Natural killer cell (primary cell): ENCODE results near the gene FOXD3. TPM values are rescaled to one million over a fixed set of nuclear protein-coding genes. Genes with fewer than 3 reads are reported as not detected.

Experiments used
- ATAC-seq, 3 donors: fragments of 150-1000 bp in 2 of 3; fragments of 200-7000 bp in 1 of 3; cut with Tn5 transposase; 1 replicate in 1 of 3; 2 replicates in 2 of 3; pipeline ENCODE4 v1.10.0; 2021; ENCODE audit warnings: mild to moderate bottlenecking in 2 of 3, moderate library complexity in 2 of 3
- DNase-seq, 2 donors: peaks; one replicate each; pipeline versions ENCODE4 v3.0.0 to v3.0.0-alpha.2; 2013 to 2021; ENCODE audit warnings: mixed read lengths in 1 of 2
- H3K27ac ChIP-seq: one replicate; pipeline ENCODE4 v1.5.1; 2013; ENCODE audit warnings: mild to moderate bottlenecking, low read length
- H3K27me3 ChIP-seq: one replicate; pipeline ENCODE4 v1.6.1; 2013; ENCODE audit warnings: low read length; ENCODE audit not compliant: control insufficient read depth, insufficient read depth
- H3K36me3 ChIP-seq: one replicate; pipeline ENCODE4 v1.6.1; 2013; ENCODE audit warnings: low read length; ENCODE audit not compliant: control insufficient read depth, insufficient read depth
- H3K4me1 ChIP-seq: one replicate; pipeline ENCODE4 v1.6.1; 2013; ENCODE audit warnings: low read length; ENCODE audit not compliant: control insufficient read depth, insufficient read depth
- H3K4me3 ChIP-seq: one replicate; pipeline ENCODE4 v1.5.1; 2013; ENCODE audit warnings: low read length
- H3K9me3 ChIP-seq: one replicate; pipeline ENCODE4 v1.6.1; 2013; ENCODE audit warnings: low read length; ENCODE audit not compliant: control insufficient read depth, insufficient read depth
- H3K27ac Mint-ChIP-seq, 2 donors: one replicate each; pipeline ENCODE4 v1.8.0; 2022; ENCODE audit warnings: mild to moderate bottlenecking in 2 of 2, mixed read lengths in 2 of 2, moderate library complexity in 1 of 2
- H3K27me3 Mint-ChIP-seq, 2 donors: one replicate each; pipeline ENCODE4 v1.8.0; 2022; ENCODE audit warnings: low read depth in 2 of 2, mixed read lengths in 2 of 2
- H3K36me3 Mint-ChIP-seq: one replicate; pipeline ENCODE4 v1.8.0; 2022; ENCODE audit warnings: mixed read lengths
- H3K4me1 Mint-ChIP-seq, 2 donors: one replicate each; pipeline ENCODE4 v1.8.0; 2022; ENCODE audit warnings: mixed read lengths in 2 of 2
- H3K4me3 Mint-ChIP-seq: one replicate; pipeline ENCODE4 v1.8.0; 2022; ENCODE audit warnings: mild to moderate bottlenecking, moderate library complexity, mixed read lengths
- H3K9me3 Mint-ChIP-seq, 2 donors: one replicate each; pipeline ENCODE4 v1.8.0; 2022; ENCODE audit warnings: mixed read lengths in 2 of 2
- CTCF ChIP-seq: fragments of 200-600 bp; IDR thresholded peaks from one replicate; pipeline ENCODE4 v1.8.0; 2022; ENCODE audit warnings: antibody characterized with exemption
- WGBS: methylation state at CpG from one replicate; pipeline ENCODE4 v1.1.7; 2013; ENCODE audit warnings: missing lambda C conversion rate; ENCODE audit not compliant: insufficient coverage; 5-methylcytosine and 5-hydroxymethylcytosine counted together
- intact Hi-C: fragments of 100-400 bp; cut with micrococcal nuclease; formaldehyde crosslinking; loops from one replicate; pipeline ENCODE4 v1.14.2; 2022
- total RNA-seq, 4 donors: library from RNA; stranded (reverse); fragments of 120-200 nt in 1 of 4; gene quantifications; one replicate each; pipeline versions ENCODE4 v1.2.3 to v1.2.4, GENCODE V29; 2013 to 2022

FOXD3 gene
- total RNA-seq, 3 donors from 2014 or later (not counting 1 experiment from before 2014, with no cell fraction given) = not detected

GRCh38 chr1:63366908-63367214 lies 44.5 kb downstream of the FOXD3 start:
- TF ChIP-seq CTCF = no peak
- H3K36me3 Mint-ChIP-seq = peaks cover 7% of the 10 kb centered on the region
- H3K4me3 Mint-ChIP-seq = peak overlapping the region; percentile 92
- Histone ChIP-seq H3K36me3 (peaks cover 7% of the 10 kb centered on the region), H3K27ac (peak overlapping the region; percentile 67), H3K27me3 (peaks cover 4% of the 10 kb centered on the region), H3K4me1 (peaks cover 15% of the 10 kb centered on the region), H3K4me3 (peak overlapping the region; percentile 45), H3K9me3 (no peaks in the 10 kb centered on the region)
- WGBS = 98% methylated on average over 7 of the region's 7 CpGs
- intact Hi-C loops = loop anchor here (2.0 to 5.0 kb wide), 4 partner anchors 156 to 930 kb away; partner anchors contain the start of genes EFCAB7, ITGB3BP, PGM1 and USP1
- ATAC-seq = no peak
- H3K27me3 Mint-ChIP-seq = peaks cover 0 to 14% of the 10 kb centered on the region in 2 donors
- H3K27ac Mint-ChIP-seq = peak overlapping the region; percentile 76 to 83
- H3K9me3 Mint-ChIP-seq = no peaks in the 10 kb centered on the region
- no peak for DNase-seq
- H3K4me1 Mint-ChIP-seq = peaks cover 17 to 22% of the 10 kb centered on the region in 2 donors

GRCh38 chr1:63367215-63368103 lies 45.1 kb downstream of the FOXD3 start, which contains the start of gene ALG6:
ALG6 (plus strand) TSS chr1:63367627; CDS start chr1:63370978, 3,351 bp downstream.
- Histone ChIP-seq H3K9me3 (no peaks in the 10 kb centered on the region), H3K27ac (peak within 1 kb of the TSS; percentile 82), H3K4me3 (peak within 1 kb of the TSS; percentile 95), H3K36me3 (peaks cover 10% of the 10 kb centered on the region), H3K27me3 (peaks cover 4% of the 10 kb centered on the region), H3K4me1 (peaks cover 15% of the 10 kb centered on the region)
- peak within 1 kb of the TSS; percentile 76 to 83 for H3K27ac Mint-ChIP-seq
- no peaks in the 10 kb centered on the region for H3K9me3 Mint-ChIP-seq
- ATAC-seq (peak; percentile 95 to 99 (median 96)), DNase-seq (peak; percentile 93 to 95)
- intact Hi-C loops = loop anchor here (2.0 to 5.0 kb wide), 4 partner anchors 155 to 930 kb away; partner anchors contain the start of genes EFCAB7, ITGB3BP, PGM1 and USP1
- WGBS = under 1% methylated on average over 77 of the region's 77 CpGs
- peaks cover 17 to 25% of the 10 kb centered on the region in 2 donors for H3K4me1 Mint-ChIP-seq
- H3K4me3 Mint-ChIP-seq = peak within 1 kb of the TSS; percentile 92
- H3K36me3 Mint-ChIP-seq = peaks cover 7% of the 10 kb centered on the region
- no peak for TF ChIP-seq CTCF
- H3K27me3 Mint-ChIP-seq = peaks cover 0 to 8% of the 10 kb centered on the region in 2 donors

- H3K4me3 ChIP-seq = peak overlapping the region; percentile 95
- H3K9me3 Mint-ChIP-seq = no peaks in the 10 kb centered on the region
- no peak for TF ChIP-seq CTCF
- H3K27ac Mint-ChIP-seq = peak overlapping the region; percentile 68 to 83
- peaks cover 7% of the 10 kb centered on the region for H3K36me3 Mint-ChIP-seq
- H3K27me3 ChIP-seq = peaks cover under 1% of the 10 kb centered on the region
- H3K27ac ChIP-seq = peak overlapping the region; percentile 82
- H3K9me3 ChIP-seq = no peaks in the 10 kb centered on the region
- peaks cover 0 to 1% of the 10 kb centered on the region in 2 donors for H3K27me3 Mint-ChIP-seq
- intact Hi-C loops = loop anchor here (5.0 kb wide), 3 partner anchors 224 to 931 kb away; partner anchors contain the start of genes PGM1 and USP1
- DNase-seq (peak in 1 of 2 donors; percentile 36), ATAC-seq (no peak)
- H3K4me1 ChIP-seq = peaks cover 15% of the 10 kb centered on the region
- H3K4me1 Mint-ChIP-seq = peaks cover 17 to 25% of the 10 kb centered on the region in 2 donors
- peak overlapping the region; percentile 92 for H3K4me3 Mint-ChIP-seq
- 12% methylated on average over 10 of the region's 10 CpGs for WGBS
- peaks cover 10% of the 10 kb centered on the region for H3K36me3 ChIP-seq
These were observed 45.8 kb downstream of the FOXD3 start for GRCh38 chr1:63368131-63368530.

Other genes with a start within 250 kb of the FOXD3 start
- gene ALG6, start 45.1 kb downstream of the FOXD3 start, total RNA-seq = 10 to 100 TPM; 21.3 to 28.0 (median 23.4) TPM
- 10 to 100 TPM; 20.7 to 29.8 (median 21.3) TPM for gene ITGB3BP, start 200.7 kb downstream of the FOXD3 start, total RNA-seq
- 1 to 10 TPM; 5.4 to 7.5 (median 6.0) TPM for gene EFCAB7, start 201.0 kb downstream of the FOXD3 start, total RNA-seq